K562 (cell line): ENCODE measurements around the gene MUSTN1.

ENCODE experiments used
- EP300 ChIP-seq: IDR thresholded peaks from 2 replicates; pipeline ENCODE4 v1.6.1; 2012; ENCODE audit warnings: low read length, improper control_type of control experiment
- HNRNPL ChIP-seq: fragments of 200-400 bp; formaldehyde crosslinking; IDR thresholded peaks from 2 replicates; pipeline ENCODE4 v1.6.1; 2017; ENCODE audit warnings: low read depth, mild to moderate bottlenecking, low read length
- PHTF2 ChIP-seq: fragments of 250-450 bp; sonication (Bioruptor Pico); IDR thresholded peaks from 2 replicates; pipeline ENCODE4 v1.5.0; 2021; ENCODE audit warnings: mild to moderate bottlenecking
- RAD21 ChIP-seq, 2 experiments: fragments of 250-450 bp in 1 of 2; fragments of 450-650 bp in 1 of 2; sonication (Bioruptor Pico) in 1 of 2; formaldehyde crosslinking in 1 of 2; IDR thresholded peaks in 1 of 2; conservative IDR thresholded peaks in 1 of 2; 2 replicates each; pipeline versions ENCODE4 v1.4.0 to v1.8.0; 2020 to 2022; ENCODE audit warnings: mild to moderate bottlenecking in 2 of 2, moderate library complexity in 1 of 2
- ZNF133 ChIP-seq: fragments of 250-450 bp; sonication (Bioruptor Pico); IDR thresholded peaks from 2 replicates; pipeline ENCODE4 v1.4.0; 2020; ENCODE audit warnings: mild to moderate bottlenecking
- ZNF584 ChIP-seq: fragments of 200-800 bp; sonication (Bioruptor generic); IDR thresholded peaks from 2 replicates; pipeline ENCODE4 v1.6.1; 2016; ENCODE audit warnings: low read depth, mild to moderate bottlenecking, missing genetic modification characterization, missing compliant biosample characterization
- TF ChIP-seq, protein P1 (sequence below), 3 experiments: IDR thresholded peaks in 2 of 3; conservative IDR thresholded peaks in 1 of 3; 2 replicates each; pipeline ENCODE4 v1.5.1; 2011 to 2012; ENCODE audit warnings: low read length in 3 of 3, mild to moderate bottlenecking in 3 of 3, control low read depth in 2 of 3, improper control_type of control experiment in 1 of 3, inconsistent platforms in 1 of 3, low read depth in 1 of 3, mixed read lengths in 1 of 3, moderate library complexity in 1 of 3; ENCODE audit not compliant: insufficient read depth in 2 of 3
- TF ChIP-seq, protein P2 (sequence below): fragments of 200-800 bp; sonication (Bioruptor generic); IDR thresholded peaks from 2 replicates; pipeline ENCODE4 v1.6.1; 2016; ENCODE audit warnings: missing genetic modification characterization, missing compliant biosample characterization
- TF ChIP-seq, protein P3 (sequence below): fragments of 200-800 bp; sonication (Bioruptor generic); IDR thresholded peaks from 2 replicates; pipeline ENCODE4 v1.6.1; 2017; ENCODE audit warnings: missing genetic modification characterization, missing compliant biosample characterization

DNA sequence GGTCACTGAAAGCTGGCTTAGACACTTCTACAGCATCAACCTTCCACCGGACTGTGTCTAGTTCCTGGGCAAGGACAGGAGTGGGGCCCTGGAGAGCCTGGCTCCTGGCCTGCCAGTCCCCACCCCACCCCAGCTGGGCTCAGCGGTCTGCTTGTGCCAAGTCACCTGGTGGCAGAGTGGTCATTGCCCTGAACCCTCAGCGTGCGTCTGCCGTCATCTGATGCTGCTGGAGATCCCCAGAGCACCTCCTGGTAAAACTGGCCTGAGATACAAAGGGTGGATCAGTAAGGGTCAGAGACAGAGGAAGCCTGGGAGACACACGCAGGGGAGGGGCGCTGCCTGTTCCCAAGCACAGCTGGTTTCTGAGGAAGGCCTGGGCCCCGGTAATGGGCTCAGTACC lies 21.0 kb downstream of the MUSTN1 start:
- TF ChIP-seq, protein P1, sequence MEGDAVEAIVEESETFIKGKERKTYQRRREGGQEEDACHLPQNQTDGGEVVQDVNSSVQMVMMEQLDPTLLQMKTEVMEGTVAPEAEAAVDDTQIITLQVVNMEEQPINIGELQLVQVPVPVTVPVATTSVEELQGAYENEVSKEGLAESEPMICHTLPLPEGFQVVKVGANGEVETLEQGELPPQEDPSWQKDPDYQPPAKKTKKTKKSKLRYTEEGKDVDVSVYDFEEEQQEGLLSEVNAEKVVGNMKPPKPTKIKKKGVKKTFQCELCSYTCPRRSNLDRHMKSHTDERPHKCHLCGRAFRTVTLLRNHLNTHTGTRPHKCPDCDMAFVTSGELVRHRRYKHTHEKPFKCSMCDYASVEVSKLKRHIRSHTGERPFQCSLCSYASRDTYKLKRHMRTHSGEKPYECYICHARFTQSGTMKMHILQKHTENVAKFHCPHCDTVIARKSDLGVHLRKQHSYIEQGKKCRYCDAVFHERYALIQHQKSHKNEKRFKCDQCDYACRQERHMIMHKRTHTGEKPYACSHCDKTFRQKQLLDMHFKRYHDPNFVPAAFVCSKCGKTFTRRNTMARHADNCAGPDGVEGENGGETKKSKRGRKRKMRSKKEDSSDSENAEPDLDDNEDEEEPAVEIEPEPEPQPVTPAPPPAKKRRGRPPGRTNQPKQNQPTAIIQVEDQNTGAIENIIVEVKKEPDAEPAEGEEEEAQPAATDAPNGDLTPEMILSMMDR (IDR thresholded peaks at IDR 0.05 in 2 of 3, conservative IDR thresholded peaks at IDR 0.05 in 1 of 3; ENCODE audit: insufficient read depth in 2 of 3, low read depth in 1 of 3, low read length in 3 of 3) = no peak
- TF ChIP-seq RAD21 (CRISPR knock-in tag; conservative IDR thresholded peaks at IDR 0.05 in 1 of 2, IDR thresholded peaks at IDR 0.05 in 1 of 2) (no peak), ZNF584 (CRISPR knock-in tag) (no peak), ZNF133 (no peak), PHTF2 (CRISPR knock-in tag) (no peak), HNRNPL (no peak), EP300 (no peak)
- TF ChIP-seq, protein P2, sequence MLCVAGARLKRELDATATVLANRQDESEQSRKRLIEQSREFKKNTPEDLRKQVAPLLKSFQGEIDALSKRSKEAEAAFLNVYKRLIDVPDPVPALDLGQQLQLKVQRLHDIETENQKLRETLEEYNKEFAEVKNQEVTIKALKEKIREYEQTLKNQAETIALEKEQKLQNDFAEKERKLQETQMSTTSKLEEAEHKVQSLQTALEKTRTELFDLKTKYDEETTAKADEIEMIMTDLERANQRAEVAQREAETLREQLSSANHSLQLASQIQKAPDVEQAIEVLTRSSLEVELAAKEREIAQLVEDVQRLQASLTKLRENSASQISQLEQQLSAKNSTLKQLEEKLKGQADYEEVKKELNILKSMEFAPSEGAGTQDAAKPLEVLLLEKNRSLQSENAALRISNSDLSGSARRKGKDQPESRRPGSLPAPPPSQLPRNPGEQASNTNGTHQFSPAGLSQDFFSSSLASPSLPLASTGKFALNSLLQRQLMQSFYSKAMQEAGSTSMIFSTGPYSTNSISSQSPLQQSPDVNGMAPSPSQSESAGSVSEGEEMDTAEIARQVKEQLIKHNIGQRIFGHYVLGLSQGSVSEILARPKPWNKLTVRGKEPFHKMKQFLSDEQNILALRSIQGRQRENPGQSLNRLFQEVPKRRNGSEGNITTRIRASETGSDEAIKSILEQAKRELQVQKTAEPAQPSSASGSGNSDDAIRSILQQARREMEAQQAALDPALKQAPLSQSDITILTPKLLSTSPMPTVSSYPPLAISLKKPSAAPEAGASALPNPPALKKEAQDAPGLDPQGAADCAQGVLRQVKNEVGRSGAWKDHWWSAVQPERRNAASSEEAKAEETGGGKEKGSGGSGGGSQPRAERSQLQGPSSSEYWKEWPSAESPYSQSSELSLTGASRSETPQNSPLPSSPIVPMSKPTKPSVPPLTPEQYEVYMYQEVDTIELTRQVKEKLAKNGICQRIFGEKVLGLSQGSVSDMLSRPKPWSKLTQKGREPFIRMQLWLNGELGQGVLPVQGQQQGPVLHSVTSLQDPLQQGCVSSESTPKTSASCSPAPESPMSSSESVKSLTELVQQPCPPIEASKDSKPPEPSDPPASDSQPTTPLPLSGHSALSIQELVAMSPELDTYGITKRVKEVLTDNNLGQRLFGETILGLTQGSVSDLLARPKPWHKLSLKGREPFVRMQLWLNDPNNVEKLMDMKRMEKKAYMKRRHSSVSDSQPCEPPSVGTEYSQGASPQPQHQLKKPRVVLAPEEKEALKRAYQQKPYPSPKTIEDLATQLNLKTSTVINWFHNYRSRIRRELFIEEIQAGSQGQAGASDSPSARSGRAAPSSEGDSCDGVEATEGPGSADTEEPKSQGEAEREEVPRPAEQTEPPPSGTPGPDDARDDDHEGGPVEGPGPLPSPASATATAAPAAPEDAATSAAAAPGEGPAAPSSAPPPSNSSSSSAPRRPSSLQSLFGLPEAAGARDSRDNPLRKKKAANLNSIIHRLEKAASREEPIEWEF (CRISPR knock-in tag) = no peak
- TF ChIP-seq, protein P3, sequence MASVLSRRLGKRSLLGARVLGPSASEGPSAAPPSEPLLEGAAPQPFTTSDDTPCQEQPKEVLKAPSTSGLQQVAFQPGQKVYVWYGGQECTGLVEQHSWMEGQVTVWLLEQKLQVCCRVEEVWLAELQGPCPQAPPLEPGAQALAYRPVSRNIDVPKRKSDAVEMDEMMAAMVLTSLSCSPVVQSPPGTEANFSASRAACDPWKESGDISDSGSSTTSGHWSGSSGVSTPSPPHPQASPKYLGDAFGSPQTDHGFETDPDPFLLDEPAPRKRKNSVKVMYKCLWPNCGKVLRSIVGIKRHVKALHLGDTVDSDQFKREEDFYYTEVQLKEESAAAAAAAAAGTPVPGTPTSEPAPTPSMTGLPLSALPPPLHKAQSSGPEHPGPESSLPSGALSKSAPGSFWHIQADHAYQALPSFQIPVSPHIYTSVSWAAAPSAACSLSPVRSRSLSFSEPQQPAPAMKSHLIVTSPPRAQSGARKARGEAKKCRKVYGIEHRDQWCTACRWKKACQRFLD (CRISPR knock-in tag) = no peak
